Measurements from ENCODE around the gene SNX33.

SNX33 gene

GRCh38 chr15:75647370-75648155 lies at the start of gene SNX33:
SNX33 (plus strand) TSS chr15:75647912; CDS start chr15:75649103, 1,191 bp downstream.
- peak; percentile 57 for TF ChIP-seq CTCF (IDR thresholded peaks at IDR 0.05)

- no peak for TF ChIP-seq CTCF (IDR thresholded peaks at IDR 0.05)
These were observed 49.4 kb upstream of the SNX33 start for GRCh38 chr15:75598361-75598760.

- TF ChIP-seq CTCF (IDR thresholded peaks at IDR 0.05), result no peak
These were observed 48.3 kb upstream of the SNX33 start for GRCh38 chr15:75599401-75599800.

GRCh38 chr15:75606026-75606425 lies 41.7 kb upstream of the SNX33 start:
- no peak for TF ChIP-seq CTCF (IDR thresholded peaks at IDR 0.05)

- no peak for TF ChIP-seq CTCF (IDR thresholded peaks at IDR 0.05)
These were observed 40.7 kb upstream of the SNX33 start for GRCh38 chr15:75606711-75607699.

GRCh38 chr15:75616766-75617165 lies 30.9 kb upstream of the SNX33 start:
- TF ChIP-seq CTCF (IDR thresholded peaks at IDR 0.05), result no peak

- no peak for TF ChIP-seq CTCF (IDR thresholded peaks at IDR 0.05)
These were observed 27.5 kb upstream of the SNX33 start for GRCh38 chr15:75620058-75620820.

Data from LNCAP (cell line).